Activated B cell treated with CpG ODN at 0.5 μM for 24 hours (primary cell): ENCODE data around the gene FANCC. TPM values are rescaled to one million over a fixed set of nuclear protein-coding genes. Genes with fewer than 3 reads are reported as not detected.

ENCODE experiments used
- ATAC-seq: fragments of 200-7000 bp; cut with Tn5 transposase; one replicate; pipeline ENCODE4 v1.10.0; 2021; ENCODE audit warnings: low read depth, mild to moderate bottlenecking, moderate library complexity
- CTCF ChIA-PET: fragments of 350-600 bp; sonication (Branson Sonifier 250); formaldehyde crosslinking; loops from one replicate; lab custom pipeline; 2021; ENCODE audit warnings: antibody characterized with exemption; lab: Charles Lee
- POLR2A ChIA-PET: fragments of 350-600 bp; sonication (Branson Sonifier 250); formaldehyde crosslinking; loops from one replicate; lab custom pipeline; 2021; ENCODE audit warnings: antibody characterized with exemption; lab: Charles Lee
- DNase-seq: peaks from one replicate; pipeline ENCODE4 v3.0.0; 2022
- H3K27ac Mint-ChIP-seq: one replicate; pipeline ENCODE4 v1.8.0; 2020; ENCODE audit warnings: mixed read lengths
- H3K27me3 Mint-ChIP-seq: one replicate; pipeline ENCODE4 v1.8.0; 2021; ENCODE audit warnings: mixed read lengths
- H3K36me3 Mint-ChIP-seq: one replicate; pipeline ENCODE4 v1.8.0; 2021; ENCODE audit warnings: low read depth, mixed read lengths
- H3K4me1 Mint-ChIP-seq: one replicate; pipeline ENCODE4 v1.8.0; 2021; ENCODE audit warnings: mixed read lengths
- H3K4me3 Mint-ChIP-seq: one replicate; pipeline ENCODE4 v1.8.0; 2020; ENCODE audit warnings: mild to moderate bottlenecking, mixed read lengths
- H3K9me3 Mint-ChIP-seq: one replicate; pipeline ENCODE4 v1.8.0; 2020; ENCODE audit warnings: mixed read lengths
- CTCF ChIP-seq: fragments of 200-600 bp; IDR thresholded peaks from one replicate; pipeline ENCODE4 v1.8.0; 2022; ENCODE audit warnings: antibody characterized with exemption, mild to moderate bottlenecking
- intact Hi-C: fragments of 100-400 bp; cut with micrococcal nuclease; formaldehyde crosslinking; loops from one replicate; pipeline ENCODE4 v1.15.1; 2024
- total RNA-seq: library from RNA; stranded (reverse); gene quantifications from 2 replicates; pipeline ENCODE4 v1.2.3, GENCODE V29; 2022

Gene FANCC
- total RNA-seq, 1 donor from 2014 or later: 11.4 TPM

- ChIA-PET CTCF (no interaction called here), POLR2A (no interaction called here)
- no peak for TF ChIP-seq CTCF
- no peak for DNase-seq
- peaks cover 11% of the 10 kb centered on the region for H3K9me3 Mint-ChIP-seq
- no peak overlapping the region for H3K4me3 Mint-ChIP-seq
- peaks cover 4% of the 10 kb centered on the region for H3K36me3 Mint-ChIP-seq
- intact Hi-C loops: no loop called here
- no peaks in the 10 kb centered on the region for H3K4me1 Mint-ChIP-seq
- ATAC-seq: no peak
- no peaks in the 10 kb centered on the region for H3K27me3 Mint-ChIP-seq
- H3K27ac Mint-ChIP-seq: no peak overlapping the region
Measured at GRCh38 chr9:95285307-95285706, 32.2 kb downstream of the FANCC start.

GRCh38 chr9:95284162-95285080 is 33.1 kb downstream of the FANCC start:
- no peak overlapping the region for H3K4me3 Mint-ChIP-seq
- no peaks in the 10 kb centered on the region for H3K27me3 Mint-ChIP-seq
- H3K36me3 Mint-ChIP-seq: peaks cover 6% of the 10 kb centered on the region
- H3K9me3 Mint-ChIP-seq: peaks cover 15% of the 10 kb centered on the region
- ChIA-PET POLR2A (no interaction called here), CTCF (no interaction called here)
- DNase-seq: no peak
- H3K4me1 Mint-ChIP-seq: no peaks in the 10 kb centered on the region
- ATAC-seq: no peak
- H3K27ac Mint-ChIP-seq: no peak overlapping the region
- intact Hi-C loops: no loop called here
- TF ChIP-seq CTCF: no peak

- no peak for DNase-seq
- ChIA-PET POLR2A (no interaction called here), CTCF (no interaction called here)
- Mint-ChIP-seq H3K27me3 (no peaks in the 10 kb centered on the region), H3K4me3 (no peak overlapping the region), H3K27ac (no peak overlapping the region), H3K9me3 (peaks cover 15% of the 10 kb centered on the region), H3K4me1 (no peaks in the 10 kb centered on the region), H3K36me3 (peaks cover 6% of the 10 kb centered on the region)
- intact Hi-C loops: no loop called here
- ATAC-seq: no peak
- no peak for TF ChIP-seq CTCF
Measured at GRCh38 chr9:95283673-95284072, 33.8 kb downstream of the FANCC start.

- no peak for TF ChIP-seq CTCF
- ATAC-seq (no peak), DNase-seq (no peak)
- CTCF ChIA-PET: no interaction called here
- H3K27ac Mint-ChIP-seq: no peak overlapping the region
- no peaks in the 10 kb centered on the region for H3K27me3 Mint-ChIP-seq
- no peak overlapping the region for H3K4me3 Mint-ChIP-seq
- peaks cover 10% of the 10 kb centered on the region for H3K36me3 Mint-ChIP-seq
- intact Hi-C loops: no loop called here
- POLR2A ChIA-PET: no interaction called here
- no peaks in the 10 kb centered on the region for H3K4me1 Mint-ChIP-seq
- H3K9me3 Mint-ChIP-seq: peaks cover 15% of the 10 kb centered on the region
Measured at GRCh38 chr9:95282332-95282731, 35.2 kb downstream of the FANCC start.

GRCh38 chr9:95280745-95281144 is 36.8 kb downstream of the FANCC start:
- Mint-ChIP-seq H3K4me3 (no peak overlapping the region), H3K27ac (no peak overlapping the region), H3K36me3 (peaks cover 10% of the 10 kb centered on the region), H3K9me3 (peaks cover 15% of the 10 kb centered on the region), H3K4me1 (no peaks in the 10 kb centered on the region), H3K27me3 (no peaks in the 10 kb centered on the region)
- no peak for ATAC-seq
- no peak for DNase-seq
- no peak for TF ChIP-seq CTCF
- CTCF ChIA-PET: no interaction called here
- intact Hi-C loops: no loop called here
- POLR2A ChIA-PET: no interaction called here
